ENCODE results near the gene RASGRP1. TPM values are rescaled to one million over a fixed set of nuclear protein-coding genes. Genes with fewer than 3 reads are reported as not detected.

Gene RASGRP1
- total RNA-seq, 1 donor from 2014 or later: not detected

GRCh38 chr15:38565287-38565670 lies 665 bp upstream of the RASGRP1 start:
- TF ChIP-seq CTCF (IDR thresholded peaks at IDR 0.05): no peak
- Histone ChIP-seq H3K27me3 (no peaks in the 10 kb centered on the region), H3K4me3 (peak overlapping the region in 1 of 2 donors; percentile 60), H3K36me3 (no peaks in the 10 kb centered on the region), H3K27ac (no peak overlapping the region), H3K9me3 (no peaks in the 10 kb centered on the region), H3K4me1 (peaks cover 0 to 3% of the 10 kb centered on the region in 2 donors)
- DNase-seq (ENCODE audit: low spot score in 2 of 2): no peak
- intact Hi-C loops (cut with DNase I): loop anchor here (2.0 to 10.0 kb wide), 2 partner anchors 90 to 126 kb away; no protein-coding TSS in a partner anchor

- peak; percentile 74 to 89 (median 79) for TF ChIP-seq CTCF (IDR thresholded peaks at IDR 0.05)
- Histone ChIP-seq H3K4me3 (peak overlapping the region; percentile 60 to 72), H3K36me3 (no peaks in the 10 kb centered on the region), H3K27me3 (no peaks in the 10 kb centered on the region), H3K27ac (no peak overlapping the region), H3K9me3 (no peaks in the 10 kb centered on the region), H3K4me1 (peaks cover 0 to 3% of the 10 kb centered on the region in 2 donors)
- intact Hi-C loops (cut with DNase I): loop anchor here (2.0 to 10.0 kb wide), 2 partner anchors 89 to 127 kb away; no protein-coding TSS in a partner anchor
- DNase-seq (ENCODE audit: low spot score in 2 of 2): peak; percentile 15 to 79
These were observed 693 bp downstream of the RASGRP1 start for GRCh38 chr15:38563723-38564519.

GRCh38 chr15:38562278-38562677 lies 2.3 kb downstream of the RASGRP1 start:
- Histone ChIP-seq H3K4me1 (peaks cover 0 to 3% of the 10 kb centered on the region in 2 donors), H3K36me3 (no peaks in the 10 kb centered on the region), H3K4me3 (no peak overlapping the region), H3K27me3 (no peaks in the 10 kb centered on the region), H3K9me3 (no peaks in the 10 kb centered on the region), H3K27ac (no peak overlapping the region)
- TF ChIP-seq CTCF (IDR thresholded peaks at IDR 0.05): no peak
- intact Hi-C loops (cut with DNase I): loop anchor here (10.0 kb wide), 1 partner anchor 87 kb away; no protein-coding TSS in a partner anchor
- no peak for DNase-seq (ENCODE audit: low spot score in 2 of 2)

GRCh38 chr15:38560456-38560926 lies 4.1 kb downstream of the RASGRP1 start:
- TF ChIP-seq CTCF (IDR thresholded peaks at IDR 0.05): no peak
- no peaks in the 10 kb centered on the region for H3K36me3 ChIP-seq
- H3K27me3 ChIP-seq: no peaks in the 10 kb centered on the region
- H3K9me3 ChIP-seq: no peaks in the 10 kb centered on the region
- intact Hi-C loops (cut with DNase I): loop anchor here (10.0 kb wide), 1 partner anchor 86 kb away; no protein-coding TSS in a partner anchor
- no peak overlapping the region for H3K4me3 ChIP-seq
- H3K27ac ChIP-seq: no peak overlapping the region
- DNase-seq (ENCODE audit: low spot score in 2 of 2): no peak
- peaks cover 0 to 3% of the 10 kb centered on the region in 2 donors for H3K4me1 ChIP-seq

- Histone ChIP-seq H3K36me3 (no peaks in the 10 kb centered on the region), H3K27ac (no peak overlapping the region), H3K4me1 (peaks cover 0 to 1% of the 10 kb centered on the region in 2 donors), H3K9me3 (no peaks in the 10 kb centered on the region), H3K27me3 (no peaks in the 10 kb centered on the region), H3K4me3 (no peak overlapping the region)
- no peak for DNase-seq (ENCODE audit: low spot score in 2 of 2)
- TF ChIP-seq CTCF (IDR thresholded peaks at IDR 0.05): no peak
- intact Hi-C loops (cut with DNase I): loop anchor here (10.0 kb wide), 1 partner anchor 85 kb away; no protein-coding TSS in a partner anchor
These were observed 4.8 kb downstream of the RASGRP1 start for GRCh38 chr15:38559636-38560307.

Measured in ascending aorta (tissue), 2 donors.